ENCODE measurements around the gene UNC13C. TPM values are rescaled to one million over a fixed set of nuclear protein-coding genes. Genes with fewer than 3 reads are reported as not detected.

UNC13C gene
- total and polyA plus RNA-seq, 4 donors: 0.05 to 16.0 (median 0.12) TPM; not detected in 1

GRCh38 chr15:54640873-54641272 is 662.6 kb downstream of the UNC13C start:
- no peak for DNase-seq
- H3K36me3 ChIP-seq (ENCODE audit: control insufficient read depth in 4 of 4, insufficient read depth in 4 of 4, low read length in 4 of 4): no peaks in the 10 kb centered on the region
- no peak overlapping the region for H3K27ac ChIP-seq (ENCODE audit: low read depth in 1 of 2, low read length in 1 of 2)
- no peak for ATAC-seq (ENCODE audit: insufficient read depth, low FRiP score)
- no peak overlapping the region for H3K4me3 ChIP-seq
- 62 to 83% methylated on average over 2 of the region's 2 CpGs for WGBS, 2 donors
- H3K9me3 ChIP-seq (ENCODE audit: control insufficient read depth in 4 of 4, insufficient read depth in 3 of 4, low read length in 3 of 4): peaks cover 0 to 2% (median under 1%) of the 10 kb centered on the region in 4 donors
- no peaks in the 10 kb centered on the region for H3K4me1 ChIP-seq (ENCODE audit: control insufficient read depth in 5 of 5, insufficient read depth in 5 of 5, low read length in 5 of 5)
- H3K27me3 ChIP-seq (ENCODE audit: control insufficient read depth in 3 of 3, insufficient read depth in 3 of 3, low read length in 2 of 3): no peaks in the 10 kb centered on the region
- TF ChIP-seq CTCF (IDR thresholded peaks at IDR 0.05; ENCODE audit: control extremely low read depth, extremely low read depth): no peak
- no peak overlapping the region for H3K9ac ChIP-seq (ENCODE audit: insufficient read depth in 1 of 2, low read length in 2 of 2)

GRCh38 chr15:54644796-54645195 is 666.6 kb downstream of the UNC13C start:
- Histone ChIP-seq H3K4me3 (no peak overlapping the region), H3K27me3 (ENCODE audit: control insufficient read depth in 3 of 3, insufficient read depth in 3 of 3, low read length in 2 of 3) (no peaks in the 10 kb centered on the region), H3K4me1 (ENCODE audit: control insufficient read depth in 5 of 5, insufficient read depth in 5 of 5, low read length in 5 of 5) (no peaks in the 10 kb centered on the region), H3K36me3 (ENCODE audit: control insufficient read depth in 4 of 4, insufficient read depth in 4 of 4, low read length in 4 of 4) (no peaks in the 10 kb centered on the region), H3K9me3 (ENCODE audit: control insufficient read depth in 4 of 4, insufficient read depth in 3 of 4, low read length in 3 of 4) (peaks cover 0 to 8% (median 3%) of the 10 kb centered on the region in 4 donors), H3K9ac (ENCODE audit: insufficient read depth in 1 of 2, low read length in 2 of 2) (no peak overlapping the region), H3K27ac (ENCODE audit: low read depth in 1 of 2, low read length in 1 of 2) (no peak overlapping the region)
- DNase-seq (no peak), ATAC-seq (ENCODE audit: insufficient read depth, low FRiP score) (peak; percentile 13)
- WGBS, 2 donors: 75 to 78% methylated on average over 2 of the region's 2 CpGs
- TF ChIP-seq CTCF (IDR thresholded peaks at IDR 0.05; ENCODE audit: control extremely low read depth, extremely low read depth): no peak

- H3K36me3 ChIP-seq (ENCODE audit: control insufficient read depth in 4 of 4, insufficient read depth in 4 of 4, low read length in 4 of 4): no peaks in the 10 kb centered on the region
- no peaks in the 10 kb centered on the region for H3K9me3 ChIP-seq (ENCODE audit: control insufficient read depth in 4 of 4, insufficient read depth in 3 of 4, low read length in 3 of 4)
- H3K4me3 ChIP-seq: no peak overlapping the region
- no peak overlapping the region for H3K27ac ChIP-seq (ENCODE audit: low read depth in 1 of 2, low read length in 1 of 2)
- no peaks in the 10 kb centered on the region for H3K27me3 ChIP-seq (ENCODE audit: control insufficient read depth in 3 of 3, insufficient read depth in 3 of 3, low read length in 2 of 3)
- H3K4me1 ChIP-seq (ENCODE audit: control insufficient read depth in 5 of 5, insufficient read depth in 5 of 5, low read length in 5 of 5): no peaks in the 10 kb centered on the region
- TF ChIP-seq CTCF (IDR thresholded peaks at IDR 0.05; ENCODE audit: control extremely low read depth, extremely low read depth): no peak
- DNase-seq (no peak), ATAC-seq (ENCODE audit: insufficient read depth, low FRiP score) (no peak)
- 69 to 74% methylated on average over 2 of the region's 2 CpGs for WGBS, 2 donors
- H3K9ac ChIP-seq (ENCODE audit: insufficient read depth in 1 of 2, low read length in 2 of 2): no peak overlapping the region
Observed at GRCh38 chr15:54659646-54660045, 681.4 kb downstream of the UNC13C start.

GRCh38 chr15:54660356-54660755 is 682.1 kb downstream of the UNC13C start:
- ATAC-seq (ENCODE audit: insufficient read depth, low FRiP score): no peak
- Histone ChIP-seq H3K27me3 (ENCODE audit: control insufficient read depth in 3 of 3, insufficient read depth in 3 of 3, low read length in 2 of 3) (no peaks in the 10 kb centered on the region), H3K9ac (ENCODE audit: insufficient read depth in 1 of 2, low read length in 2 of 2) (no peak overlapping the region), H3K9me3 (ENCODE audit: control insufficient read depth in 4 of 4, insufficient read depth in 3 of 4, low read length in 3 of 4) (no peaks in the 10 kb centered on the region), H3K4me1 (ENCODE audit: control insufficient read depth in 5 of 5, insufficient read depth in 5 of 5, low read length in 5 of 5) (no peaks in the 10 kb centered on the region), H3K4me3 (no peak overlapping the region), H3K36me3 (ENCODE audit: control insufficient read depth in 4 of 4, insufficient read depth in 4 of 4, low read length in 4 of 4) (no peaks in the 10 kb centered on the region), H3K27ac (ENCODE audit: low read depth in 1 of 2, low read length in 1 of 2) (no peak overlapping the region)
- 78 to 86% methylated on average over 5 of the region's 5 CpGs for WGBS, 2 donors
- no peak for DNase-seq
- no peak for TF ChIP-seq CTCF (IDR thresholded peaks at IDR 0.05; ENCODE audit: control extremely low read depth, extremely low read depth)

All from lung (tissue), 12 donors.